Fibroblast of mammary gland (primary cell): ENCODE measurements around the gene FAM110C.
"Not testable (repeated sequence)": the region's sequence is repeated elsewhere in the genome, so short reads cannot be mapped to it uniquely, and the experiment has no call there.

ENCODE experiments used
- DNase-seq: peaks from one replicate; pipeline ENCODE4 v3.0.0-alpha.2; 2010; ENCODE audit warnings: low read depth
- H3K4me3 ChIP-seq: 2 replicates; pipeline ENCODE4 v1.5.1; 2011; ENCODE audit warnings: low read depth, mild to moderate bottlenecking, low read length, moderate library complexity; ENCODE audit not compliant: control insufficient read depth
- CTCF ChIP-seq: conservative IDR thresholded peaks from 2 replicates; pipeline ENCODE4 v1.5.1; 2011; ENCODE audit warnings: low read depth, low read length, inconsistent platforms; ENCODE audit not compliant: control insufficient read depth, insufficient read depth

FAM110C gene

GRCh38 chr2:80378-80777 is 34.1 kb upstream of the FAM110C start:
- H3K4me3 ChIP-seq, result no peak overlapping the region
- DNase-seq, result no peak
- TF ChIP-seq CTCF, result no peak

GRCh38 chr2:71309-72035 is 25.2 kb upstream of the FAM110C start:
- no peak overlapping the region for H3K4me3 ChIP-seq
- no peak for DNase-seq
- TF ChIP-seq CTCF, result no peak

GRCh38 chr2:69366-70344 is 23.4 kb upstream of the FAM110C start:
- DNase-seq, result no peak
- no peak overlapping the region for H3K4me3 ChIP-seq
- no peak for TF ChIP-seq CTCF

GRCh38 chr2:68637-69036 is 22.3 kb upstream of the FAM110C start:
- DNase-seq, H3K4me3 ChIP-seq: not testable (repeated sequence)

DNA sequence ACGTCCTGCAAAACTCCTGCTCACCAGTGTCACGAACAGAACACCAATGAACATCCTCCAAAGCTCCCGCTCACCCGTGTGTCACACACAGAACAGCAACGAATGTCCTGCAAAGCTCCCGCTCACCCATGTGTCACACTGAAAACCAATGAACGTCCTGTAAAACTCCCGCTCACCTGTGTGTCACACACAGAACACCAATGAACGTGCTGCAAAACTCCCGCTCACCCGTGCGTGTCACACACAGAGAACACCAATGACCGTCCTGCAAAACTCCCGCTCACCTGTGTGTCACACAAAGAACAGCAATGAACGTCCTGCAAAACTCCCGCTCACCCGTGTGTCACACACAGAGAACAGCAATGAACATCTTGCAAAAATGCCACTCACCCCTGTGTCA is 20.5 kb upstream of the FAM110C start:
- DNase-seq, result no peak
- no peak overlapping the region for H3K4me3 ChIP-seq
- TF ChIP-seq CTCF, result no peak

DNA sequence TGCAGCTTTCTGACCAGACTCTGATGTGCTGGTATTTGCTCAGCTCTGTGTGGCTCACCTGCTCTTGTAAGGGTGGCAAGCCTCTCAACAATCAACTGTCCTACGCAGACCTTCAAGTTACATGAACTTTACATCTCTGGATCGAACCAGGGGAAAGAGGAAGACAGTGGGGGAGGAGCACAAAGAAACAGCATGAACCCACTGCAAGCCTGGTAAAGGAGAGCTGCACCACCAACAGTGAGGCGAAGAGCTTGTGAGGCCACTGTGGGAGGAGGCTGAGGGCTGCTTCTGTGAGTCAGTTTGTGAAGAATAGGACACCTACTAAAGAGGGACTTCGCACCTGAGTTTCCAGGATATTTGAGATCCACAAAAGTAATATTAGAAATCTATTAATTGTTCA is 18.8 kb upstream of the FAM110C start:
- DNase-seq, result no peak
- no peak for TF ChIP-seq CTCF

More for the DNA sequence above, 18.8 kb upstream of the FAM110C start:
- no peak overlapping the region for H3K4me3 ChIP-seq
